ENCODE measurements around the gene CGB2. TPM values are rescaled to one million over a fixed set of nuclear protein-coding genes. Genes with fewer than 3 reads are reported as not detected.

The CGB2 gene
- total RNA-seq, 1 experiment from 2014 or later, result 0.77 TPM

DNA sequence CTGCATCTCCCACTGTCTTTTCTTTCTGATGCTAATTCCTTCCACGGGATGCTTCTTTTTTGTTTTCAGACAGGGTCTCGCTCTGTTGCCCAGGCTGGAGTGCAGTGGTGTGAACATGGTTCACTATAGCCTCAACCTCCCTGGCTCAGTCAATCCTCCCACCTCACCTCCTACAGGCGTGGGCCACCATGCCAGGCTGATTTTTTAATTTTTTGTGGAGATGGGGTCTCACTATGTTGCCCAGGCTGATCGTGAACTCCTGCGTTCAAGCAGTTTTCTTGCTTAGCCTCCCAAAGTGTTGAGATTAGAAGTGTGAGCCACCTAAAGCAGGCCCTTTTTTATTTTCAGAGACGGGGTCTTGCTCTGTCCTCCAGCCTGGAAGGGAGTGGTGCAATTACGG lies 43.4 kb upstream of the CGB2 start:
- Histone ChIP-seq H3K9ac (ENCODE audit: extremely low read depth, insufficient read length, low read length) (no peak overlapping the region), H2BK20ac (ENCODE audit: low read depth, low read length, poor library complexity, severe bottlenecking) (no peak overlapping the region), H3K4me1 (ENCODE audit: insufficient read depth, low read length) (no peaks in the 10 kb centered on the region; the same call in 1 of the 2 replicates), H2BK120ac (ENCODE audit: low read depth, low read length, poor library complexity, severe bottlenecking) (no peak overlapping the region), H3K27me3 (ENCODE audit: insufficient read depth, low read length) (no peaks in the 10 kb centered on the region), H2AK5ac (ENCODE audit: insufficient read length, low read length) (no peak overlapping the region), H3K18ac (ENCODE audit: insufficient read length, low read depth, low read length) (no peak overlapping the region), H3K23ac (ENCODE audit: insufficient read length, low read depth, low read length) (no peak overlapping the region), H4K20me1 (ENCODE audit: control insufficient read depth, insufficient read depth, insufficient read length) (no peaks in the 10 kb centered on the region), H3K9me3 (ENCODE audit: control insufficient read depth, low read depth, low read length) (no peaks in the 10 kb centered on the region), H2BK5ac (ENCODE audit: insufficient read length, low read length) (no peak overlapping the region), H3K79me2 (ENCODE audit: insufficient read depth, low read length) (no peaks in the 10 kb centered on the region; the same call in 1 of the 2 replicates), H3K4ac (ENCODE audit: low read depth, low read length) (no peak overlapping the region), H3K56ac (ENCODE audit: insufficient read length, low read depth, low read length) (no peak overlapping the region), H3K23me2 (ENCODE audit: insufficient read length, low read depth, low read length, poor library complexity, severe bottlenecking) (peaks cover 8% of the 10 kb centered on the region), H4K5ac (ENCODE audit: insufficient read length, low read depth, low read length) (no peak overlapping the region), H2BK15ac (ENCODE audit: low read depth, low read length) (no peak overlapping the region), H3K27ac (ENCODE audit: insufficient read length, low read depth, low read length) (no peak overlapping the region), H2AFZ (ENCODE audit: low read length) (no peak overlapping the region), H4K91ac (ENCODE audit: insufficient read length, low read depth, low read length) (no peak overlapping the region), H3T11ph (ENCODE audit: low read length) (no peak overlapping the region), H3K79me1 (ENCODE audit: insufficient read depth, low read depth, low read length, poor library complexity, severe bottlenecking) (no peaks in the 10 kb centered on the region), H3K14ac (ENCODE audit: insufficient read depth, low read length) (no peak overlapping the region), H3K4me2 (ENCODE audit: insufficient read depth, insufficient read length, low read length) (no peak overlapping the region), H2BK12ac (ENCODE audit: insufficient read length, low read depth, low read length) (no peak overlapping the region), H4K8ac (replicated peaks; ENCODE audit: insufficient read length, low read depth, low read length) (no peak overlapping the region)
- DNase-seq, result no peak
- TF ChIP-seq, protein P1, sequence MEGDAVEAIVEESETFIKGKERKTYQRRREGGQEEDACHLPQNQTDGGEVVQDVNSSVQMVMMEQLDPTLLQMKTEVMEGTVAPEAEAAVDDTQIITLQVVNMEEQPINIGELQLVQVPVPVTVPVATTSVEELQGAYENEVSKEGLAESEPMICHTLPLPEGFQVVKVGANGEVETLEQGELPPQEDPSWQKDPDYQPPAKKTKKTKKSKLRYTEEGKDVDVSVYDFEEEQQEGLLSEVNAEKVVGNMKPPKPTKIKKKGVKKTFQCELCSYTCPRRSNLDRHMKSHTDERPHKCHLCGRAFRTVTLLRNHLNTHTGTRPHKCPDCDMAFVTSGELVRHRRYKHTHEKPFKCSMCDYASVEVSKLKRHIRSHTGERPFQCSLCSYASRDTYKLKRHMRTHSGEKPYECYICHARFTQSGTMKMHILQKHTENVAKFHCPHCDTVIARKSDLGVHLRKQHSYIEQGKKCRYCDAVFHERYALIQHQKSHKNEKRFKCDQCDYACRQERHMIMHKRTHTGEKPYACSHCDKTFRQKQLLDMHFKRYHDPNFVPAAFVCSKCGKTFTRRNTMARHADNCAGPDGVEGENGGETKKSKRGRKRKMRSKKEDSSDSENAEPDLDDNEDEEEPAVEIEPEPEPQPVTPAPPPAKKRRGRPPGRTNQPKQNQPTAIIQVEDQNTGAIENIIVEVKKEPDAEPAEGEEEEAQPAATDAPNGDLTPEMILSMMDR (conservative IDR thresholded peaks at IDR 0.05), result no peak
- no CpG with 5 or more reads among the region's 7 CpGs for WGBS (ENCODE audit: extremely low coverage, insufficient read length, low lambda C conversion rate)
- peaks cover 21 to 59% (median 53%) of the 10 kb centered on the region in 3 experiments for H3K36me3 Mint-ChIP-seq (ENCODE audit: insufficient read depth in 1 of 3, low read depth in 3 of 3)
- no peak overlapping the region for H3K4me3 Mint-ChIP-seq
- H3K4me1 Mint-ChIP-seq, result peaks cover 20 to 21% of the 10 kb centered on the region in 2 experiments
- no peaks in the 10 kb centered on the region for H3K27me3 Mint-ChIP-seq (ENCODE audit: low read depth)
- H3K9me3 Mint-ChIP-seq, result no peaks in the 10 kb centered on the region
- H3K27ac Mint-ChIP-seq, result peak overlapping the region in 1 of 3 experiments; percentile 11; a peak in 2 of 7 replicates

Data from H9 (cell line).